ENCODE results near the gene E2F4. TPM values are rescaled to one million over a fixed set of nuclear protein-coding genes. Genes with fewer than 3 reads are reported as not detected.

The E2F4 gene
- total and polyA plus RNA-seq, 2 of the 13 experiments (the other 11 are each of a cell fraction or from before 2014, with no cell fraction given): 84.8 to 91.2 TPM

- TF ChIP-seq TEF (CRISPR knock-in tag; IDR thresholded peaks at IDR 0.05) (no peak), UBTF (CRISPR knock-in tag; IDR thresholded peaks at IDR 0.05) (peak; percentile 85), SMARCE1 (IDR thresholded peaks at IDR 0.05; ENCODE audit: borderline replicate concordance) (no peak), GLI4 (CRISPR knock-in tag; IDR thresholded peaks at IDR 0.05; ENCODE audit: borderline replicate concordance) (no peak), PRDM4 (CRISPR knock-in tag; IDR thresholded peaks at IDR 0.05; ENCODE audit: borderline replicate concordance) (no peak), HMGXB4 (CRISPR knock-in tag; IDR thresholded peaks at IDR 0.05; ENCODE audit: borderline replicate concordance in 1 of 2, low read depth in 1 of 2) (peak; percentile 59 to 76; a peak in 3 of 4 replicates), HBP1 (CRISPR knock-in tag; IDR thresholded peaks at IDR 0.05; ENCODE audit: low read depth) (peak; percentile 85), SAP130 (CRISPR knock-in tag; IDR thresholded peaks at IDR 0.05; ENCODE audit: low read depth) (peak; percentile 80), NR0B2 (CRISPR knock-in tag; IDR thresholded peaks at IDR 0.05) (peak; percentile 76), ZNF616 (CRISPR knock-in tag; IDR thresholded peaks at IDR 0.05; ENCODE audit: low read depth) (0 out of 2 replicates have a peak, but pooled peaks have one; percentile 65), POLR2A (IDR thresholded peaks at IDR 0.05; ENCODE audit: insufficient read depth in 1 of 2, low read depth in 2 of 2, low read length in 2 of 2) (0 out of 4 replicates have a peak, but pooled peaks of 1 of the 2 experiments have one; percentile 32), ERF (CRISPR knock-in tag; IDR thresholded peaks at IDR 0.05) (no peak), ZNF576 (CRISPR knock-in tag; IDR thresholded peaks at IDR 0.05) (no peak), ZBTB44 (CRISPR knock-in tag; IDR thresholded peaks at IDR 0.05) (no peak), HIVEP1 (CRISPR knock-in tag; IDR thresholded peaks at IDR 0.05) (no peak)
Observed at GRCh38 chr16:67177743-67178699, 13.9 kb upstream of the E2F4 start (continued).
